ENCODE data around the gene SSR2. TPM values are rescaled to one million over a fixed set of nuclear protein-coding genes. Genes with fewer than 3 reads are reported as not detected.

The SSR2 gene
- polyA plus RNA-seq, 4 donors, result 133 to 316 (median 266) TPM

- peaks cover 0 to 14% (median 0%) of the 10 kb centered on the region in 3 donors for H3K4me1 ChIP-seq (ENCODE audit: control insufficient read depth in 3 of 3, insufficient read depth in 2 of 3, low read depth in 1 of 3, low read length in 2 of 3)
These were observed 5.8 kb upstream of the SSR2 start for GRCh38 chr1:156026588-156026987.

DNA sequence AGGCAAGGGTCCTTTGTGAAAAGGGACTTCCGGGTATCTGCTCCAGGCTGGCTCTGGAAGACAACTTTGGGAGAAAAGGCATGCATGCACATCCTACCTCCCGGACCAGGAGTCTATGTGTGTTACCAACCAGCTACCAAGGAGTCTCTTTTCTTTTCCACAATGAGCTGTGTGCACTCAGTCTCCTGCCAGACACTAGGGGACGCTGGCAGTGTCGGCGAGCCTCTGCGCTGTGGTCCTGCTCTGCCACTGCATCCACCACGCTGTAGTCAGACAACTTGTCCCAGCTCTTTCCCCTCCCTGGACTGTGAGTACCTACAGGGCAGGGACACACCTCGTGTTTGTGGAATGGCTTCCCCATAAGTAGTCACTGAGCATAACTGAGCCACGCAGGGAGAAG, 5.1 kb upstream of the SSR2 start:
- no peak overlapping the region for H3K4me3 ChIP-seq (ENCODE audit: low read depth in 1 of 3, low read length in 3 of 3)
- no peaks in the 10 kb centered on the region for H3K9me3 ChIP-seq (ENCODE audit: control insufficient read depth in 2 of 2, insufficient read depth in 1 of 2, low read depth in 1 of 2, low read length in 1 of 2)
- 8 to 13% (median 9%) methylated on average over 9 of the region's 9 CpGs for WGBS, 3 donors
- FAIRE-seq (no peak), DNase-seq (peak; percentile 53 to 75)
- H3K27me3 ChIP-seq (ENCODE audit: control insufficient read depth in 3 of 3, insufficient read depth in 3 of 3, low read length in 3 of 3), result no peaks in the 10 kb centered on the region
- H3K4me1 ChIP-seq (ENCODE audit: control insufficient read depth in 3 of 3, insufficient read depth in 2 of 3, low read depth in 1 of 3, low read length in 2 of 3), result peaks cover 0 to 18% (median 0%) of the 10 kb centered on the region in 3 donors
- no peaks in the 10 kb centered on the region for H3K36me3 ChIP-seq (ENCODE audit: control insufficient read depth in 3 of 3, insufficient read depth in 2 of 3, low read depth in 1 of 3, low read length in 3 of 3)
- H3K27ac ChIP-seq (ENCODE audit: low read depth in 1 of 3, low read length in 2 of 3), result peak overlapping the region in 1 of 3 donors; percentile 29

More at GRCh38 chr1:156026588-156026987, 5.8 kb upstream of the SSR2 start:
- no peaks in the 10 kb centered on the region for H3K36me3 ChIP-seq (ENCODE audit: control insufficient read depth in 3 of 3, insufficient read depth in 2 of 3, low read depth in 1 of 3, low read length in 3 of 3)
- H3K27ac ChIP-seq (ENCODE audit: low read depth in 1 of 3, low read length in 2 of 3), result no peak overlapping the region
- FAIRE-seq (no peak), DNase-seq (no peak)
- H3K27me3 ChIP-seq (ENCODE audit: control insufficient read depth in 3 of 3, insufficient read depth in 3 of 3, low read length in 3 of 3), result no peaks in the 10 kb centered on the region
- no peak overlapping the region for H3K4me3 ChIP-seq (ENCODE audit: low read depth in 1 of 3, low read length in 3 of 3)
- no peaks in the 10 kb centered on the region for H3K9me3 ChIP-seq (ENCODE audit: control insufficient read depth in 2 of 2, insufficient read depth in 1 of 2, low read depth in 1 of 2, low read length in 1 of 2)
- WGBS, 3 donors, result 84 to 89% (median 84%) methylated on average over 4 of the region's 4 CpGs

DNA sequence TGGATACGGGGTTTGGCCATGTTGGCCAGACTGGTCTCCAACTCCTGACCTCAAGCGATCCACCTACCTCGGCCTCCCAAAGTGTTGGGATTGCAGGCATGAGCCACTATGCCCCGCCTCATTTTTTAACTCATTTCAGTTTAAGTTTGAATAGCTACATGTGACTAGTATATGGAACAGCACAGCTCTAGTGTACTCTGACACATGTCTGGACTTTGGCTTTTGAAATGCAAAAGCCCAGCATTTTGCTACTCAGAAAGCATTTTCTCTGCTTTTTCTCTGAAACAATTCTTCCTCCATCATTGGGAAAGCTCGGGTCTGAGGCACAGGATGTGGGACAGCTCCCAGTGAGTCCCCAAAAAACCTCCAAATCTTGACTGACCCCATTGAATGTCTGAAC, 4.0 kb upstream of the SSR2 start:
- Histone ChIP-seq H3K4me3 (ENCODE audit: low read depth in 1 of 3, low read length in 3 of 3) (no peak overlapping the region), H3K36me3 (ENCODE audit: control insufficient read depth in 3 of 3, insufficient read depth in 2 of 3, low read depth in 1 of 3, low read length in 3 of 3) (no peaks in the 10 kb centered on the region), H3K27ac (ENCODE audit: low read depth in 1 of 3, low read length in 2 of 3) (peak overlapping the region in 1 of 3 donors; percentile 84), H3K4me1 (ENCODE audit: control insufficient read depth in 3 of 3, insufficient read depth in 2 of 3, low read depth in 1 of 3, low read length in 2 of 3) (peaks cover 0 to 21% (median 0%) of the 10 kb centered on the region in 3 donors), H3K9me3 (ENCODE audit: control insufficient read depth in 2 of 2, insufficient read depth in 1 of 2, low read depth in 1 of 2, low read length in 1 of 2) (no peaks in the 10 kb centered on the region), H3K27me3 (ENCODE audit: control insufficient read depth in 3 of 3, insufficient read depth in 3 of 3, low read length in 3 of 3) (no peaks in the 10 kb centered on the region)
- 34 to 64% (median 57%) methylated on average over 5 of the region's 5 CpGs for WGBS, 3 donors
- no peak for FAIRE-seq
- peak; percentile 41 to 72 for DNase-seq

- DNase-seq (no peak), FAIRE-seq (no peak)
- H3K27me3 ChIP-seq (ENCODE audit: control insufficient read depth in 3 of 3, insufficient read depth in 3 of 3, low read length in 3 of 3), result no peaks in the 10 kb centered on the region
- WGBS, 3 donors, result 69 to 77% (median 69%) methylated on average over 2 of the region's 2 CpGs
- H3K4me1 ChIP-seq (ENCODE audit: control insufficient read depth in 3 of 3, insufficient read depth in 2 of 3, low read depth in 1 of 3, low read length in 2 of 3), result peaks cover 0 to 25% (median 0%) of the 10 kb centered on the region in 3 donors
- H3K9me3 ChIP-seq (ENCODE audit: control insufficient read depth in 2 of 2, insufficient read depth in 1 of 2, low read depth in 1 of 2, low read length in 1 of 2), result no peaks in the 10 kb centered on the region
- H3K36me3 ChIP-seq (ENCODE audit: control insufficient read depth in 3 of 3, insufficient read depth in 2 of 3, low read depth in 1 of 3, low read length in 3 of 3), result peaks cover 0 to 23% (median 0%) of the 10 kb centered on the region in 3 donors
- no peak overlapping the region for H3K27ac ChIP-seq (ENCODE audit: low read depth in 1 of 3, low read length in 2 of 3)
- no peak overlapping the region for H3K4me3 ChIP-seq (ENCODE audit: low read depth in 1 of 3, low read length in 3 of 3)
These were observed 1.2 kb upstream of the SSR2 start for GRCh38 chr1:156021954-156022353.

DNA sequence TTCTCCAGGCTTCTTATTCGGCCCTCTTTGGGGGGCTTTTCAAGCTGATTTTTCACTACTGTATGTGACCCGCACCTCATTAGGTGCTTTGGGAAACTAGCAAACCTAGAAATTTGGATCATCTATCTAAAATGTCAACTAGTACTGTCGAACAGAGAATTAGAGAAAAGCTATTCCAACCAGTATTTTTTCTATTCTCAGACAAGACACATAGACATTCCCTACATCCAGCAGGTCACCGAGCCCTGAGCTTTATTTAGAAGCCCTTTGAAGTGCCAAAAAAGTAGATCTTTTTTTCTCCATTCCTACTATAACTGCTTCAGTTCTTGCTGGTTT, 310 bp upstream of the SSR2 start:
- Histone ChIP-seq H3K36me3 (ENCODE audit: control insufficient read depth in 3 of 3, insufficient read depth in 2 of 3, low read depth in 1 of 3, low read length in 3 of 3) (peaks cover 0 to 32% (median 4%) of the 10 kb centered on the region in 3 donors), H3K4me3 (ENCODE audit: low read depth in 1 of 3, low read length in 3 of 3) (peak overlapping the region in 1 of 3 donors; percentile 68), H3K4me1 (ENCODE audit: control insufficient read depth in 3 of 3, insufficient read depth in 2 of 3, low read depth in 1 of 3, low read length in 2 of 3) (peaks cover 0 to 23% (median 0%) of the 10 kb centered on the region in 3 donors), H3K9me3 (ENCODE audit: control insufficient read depth in 2 of 2, insufficient read depth in 1 of 2, low read depth in 1 of 2, low read length in 1 of 2) (no peaks in the 10 kb centered on the region), H3K27ac (ENCODE audit: low read depth in 1 of 3, low read length in 2 of 3) (no peak overlapping the region), H3K27me3 (ENCODE audit: control insufficient read depth in 3 of 3, insufficient read depth in 3 of 3, low read length in 3 of 3) (no peaks in the 10 kb centered on the region)
- DNase-seq (no peak), FAIRE-seq (no peak)
- WGBS, 3 donors, result 4 to 7% (median 4%) methylated on average over 4 of the region's 4 CpGs

GRCh38 chr1:156019946-156020292, 832 bp downstream of the SSR2 start:
- Histone ChIP-seq H3K27ac (ENCODE audit: low read depth in 1 of 3, low read length in 2 of 3) (peak overlapping the region in 2 of 3 donors; percentile 68 to 90), H3K4me3 (ENCODE audit: low read depth in 1 of 3, low read length in 3 of 3) (peak overlapping the region in 2 of 3 donors; percentile 68 to 91), H3K4me1 (ENCODE audit: control insufficient read depth in 3 of 3, insufficient read depth in 2 of 3, low read depth in 1 of 3, low read length in 2 of 3) (peaks cover 0 to 16% (median 0%) of the 10 kb centered on the region in 3 donors), H3K36me3 (ENCODE audit: control insufficient read depth in 3 of 3, insufficient read depth in 2 of 3, low read depth in 1 of 3, low read length in 3 of 3) (peaks cover 2 to 38% (median 4%) of the 10 kb centered on the region in 3 donors), H3K9me3 (ENCODE audit: control insufficient read depth in 2 of 2, insufficient read depth in 1 of 2, low read depth in 1 of 2, low read length in 1 of 2) (no peaks in the 10 kb centered on the region), H3K27me3 (ENCODE audit: control insufficient read depth in 3 of 3, insufficient read depth in 3 of 3, low read length in 3 of 3) (no peaks in the 10 kb centered on the region)
- WGBS, 3 donors, result 25 to 49% (median 25%) methylated on average over 8 of the region's 8 CpGs
- FAIRE-seq, result no peak
- no peak for DNase-seq

DNA sequence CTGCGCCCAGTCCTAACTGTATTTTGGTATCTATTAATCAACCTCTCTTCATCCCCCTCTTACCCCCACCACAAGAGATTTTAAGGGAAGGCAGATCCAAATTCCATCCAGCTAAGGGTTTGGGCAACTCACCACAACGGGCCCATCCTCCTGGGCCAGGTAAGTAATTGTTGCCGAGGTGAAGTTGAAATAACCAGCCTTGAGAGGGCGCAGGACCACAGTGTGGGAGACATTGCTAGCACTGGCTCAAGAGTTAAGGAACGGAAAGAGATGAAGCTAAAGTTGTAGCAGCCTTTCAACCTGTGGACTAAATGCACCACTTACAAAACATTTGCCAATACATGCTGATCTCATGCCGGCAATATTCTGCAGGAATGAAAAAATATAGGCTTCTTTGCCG, 5.9 kb downstream of the SSR2 start:
- H3K36me3 ChIP-seq (ENCODE audit: control insufficient read depth in 3 of 3, insufficient read depth in 2 of 3, low read depth in 1 of 3, low read length in 3 of 3), result peaks cover 9 to 74% (median 22%) of the 10 kb centered on the region in 3 donors
- FAIRE-seq, result no peak

GRCh38 chr1:156012051-156012817, 8.5 kb downstream of the SSR2 start:
- Histone ChIP-seq H3K4me3 (ENCODE audit: low read depth in 1 of 3, low read length in 3 of 3) (no peak overlapping the region), H3K4me1 (ENCODE audit: control insufficient read depth in 3 of 3, insufficient read depth in 2 of 3, low read depth in 1 of 3, low read length in 2 of 3) (no peaks in the 10 kb centered on the region), H3K36me3 (ENCODE audit: control insufficient read depth in 3 of 3, insufficient read depth in 2 of 3, low read depth in 1 of 3, low read length in 3 of 3) (peaks cover 14 to 72% (median 28%) of the 10 kb centered on the region in 3 donors), H3K27me3 (ENCODE audit: control insufficient read depth in 3 of 3, insufficient read depth in 3 of 3, low read length in 3 of 3) (no peaks in the 10 kb centered on the region), H3K9me3 (ENCODE audit: control insufficient read depth in 2 of 2, insufficient read depth in 1 of 2, low read depth in 1 of 2, low read length in 1 of 2) (no peaks in the 10 kb centered on the region), H3K27ac (ENCODE audit: low read depth in 1 of 3, low read length in 2 of 3) (no peak overlapping the region)
- no peak for FAIRE-seq
- 76 to 79% (median 76%) methylated on average over 4 of the region's 4 CpGs for WGBS, 3 donors
- DNase-seq, result no peak

More for the DNA sequence above, 5.9 kb downstream of the SSR2 start:
- H3K4me3 ChIP-seq (ENCODE audit: low read depth in 1 of 3, low read length in 3 of 3), result no peak overlapping the region
- no peaks in the 10 kb centered on the region for H3K9me3 ChIP-seq (ENCODE audit: control insufficient read depth in 2 of 2, insufficient read depth in 1 of 2, low read depth in 1 of 2, low read length in 1 of 2)
- no peaks in the 10 kb centered on the region for H3K27me3 ChIP-seq (ENCODE audit: control insufficient read depth in 3 of 3, insufficient read depth in 3 of 3, low read length in 3 of 3)
- no peak for DNase-seq
- peaks cover 0 to 4% (median 0%) of the 10 kb centered on the region in 3 donors for H3K4me1 ChIP-seq (ENCODE audit: control insufficient read depth in 3 of 3, insufficient read depth in 2 of 3, low read depth in 1 of 3, low read length in 2 of 3)
- H3K27ac ChIP-seq (ENCODE audit: low read depth in 1 of 3, low read length in 2 of 3), result no peak overlapping the region
- 91 to 94% (median 91%) methylated on average over 7 of the region's 7 CpGs for WGBS, 3 donors
